ENCODE measurements around the gene DERA.

GRCh38 chr12:16018306-16018705 lies 107.2 kb downstream of the DERA start:
- TF ChIP-seq EZH2 (IDR thresholded peaks at IDR 0.05; ENCODE audit: borderline replicate concordance, low read depth, low read length, poor library complexity, severe bottlenecking), result no peak
- no peak for TF ChIP-seq CTCF (conservative IDR thresholded peaks at IDR 0.05; ENCODE audit: low read depth, low read length)

All from A673 (cell line).